Fibroblast of lung (primary cell): ENCODE measurements around the gene WWOX. TPM values are rescaled to one million over a fixed set of nuclear protein-coding genes. Genes with fewer than 3 reads are reported as not detected.

Experiments used
- DNase-seq, 2 donors: peaks; one replicate each; pipeline versions ENCODE4 v3.0.0 to v3.0.0-alpha.2; 2010; ENCODE audit warnings: low read depth in 2 of 2
- H2AFZ ChIP-seq: 2 replicates; pipeline ENCODE4 v1.5.1; 2012; ENCODE audit warnings: low read length, control low read depth, inconsistent platforms
- H3K27ac ChIP-seq: 2 replicates; pipeline ENCODE4 v1.5.1; 2011; ENCODE audit warnings: low read length, control low read depth; ENCODE audit not compliant: insufficient read depth
- H3K27me3 ChIP-seq: 2 replicates; pipeline ENCODE4 v1.5.1; 2011; ENCODE audit warnings: mild to moderate bottlenecking, low read length; ENCODE audit not compliant: control insufficient read depth, insufficient read depth
- H3K36me3 ChIP-seq: 2 replicates; pipeline ENCODE4 v1.5.1; 2011; ENCODE audit warnings: low read length; ENCODE audit not compliant: control insufficient read depth, insufficient read depth
- H3K4me1 ChIP-seq: 2 replicates; pipeline ENCODE4 v1.5.1; 2011; ENCODE audit warnings: low read length; ENCODE audit not compliant: control insufficient read depth, insufficient read depth; ENCODE audit errors: extremely low read depth
- H3K4me2 ChIP-seq: 2 replicates; pipeline ENCODE4 v1.5.1; 2011; ENCODE audit warnings: low read length, control low read depth; ENCODE audit not compliant: insufficient read depth; ENCODE audit errors: extremely low read depth
- H3K4me3 ChIP-seq, 4 experiments: fragments of 200-600 bp in 1 of 4; sonication (generic) in 1 of 4; replicated peaks in 1 of 4; 2 replicates each; pipeline ENCODE4 v1.5.1; 2011 to 2016; ENCODE audit warnings: low read length in 4 of 4, low read depth in 3 of 4, mild to moderate bottlenecking in 3 of 4, control low read depth in 2 of 4, inconsistent platforms in 1 of 4, mixed read lengths in 1 of 4; ENCODE audit not compliant: insufficient read depth in 1 of 4; ENCODE audit errors: control extremely low read depth in 1 of 4
- H3K79me2 ChIP-seq: 2 replicates; pipeline ENCODE4 v1.5.1; 2012; ENCODE audit warnings: mild to moderate bottlenecking, low read length, inconsistent platforms; ENCODE audit not compliant: control insufficient read depth, insufficient read depth
- H3K9ac ChIP-seq: 2 replicates; pipeline ENCODE4 v1.5.1; 2011; ENCODE audit warnings: mild to moderate bottlenecking, low read length, control low read depth; ENCODE audit not compliant: insufficient read depth
- H3K9me3 ChIP-seq: 2 replicates; pipeline ENCODE4 v1.5.1; 2012; ENCODE audit warnings: low read depth, low read length; ENCODE audit not compliant: control insufficient read depth, insufficient read depth
- H4K20me1 ChIP-seq: 2 replicates; pipeline ENCODE4 v1.5.1; 2011; ENCODE audit warnings: low read length; ENCODE audit not compliant: control insufficient read depth, insufficient read depth; ENCODE audit errors: extremely low read depth
- EZH2 ChIP-seq: IDR thresholded peaks from 2 replicates; pipeline ENCODE4 v1.5.1; 2012; ENCODE audit warnings: low read length, control low read depth, mild to moderate bottlenecking; ENCODE audit errors: missing control alignments
- polyA plus RNA-seq, 2 donors: library from polyadenylated mRNA; depleted of rRNA in 1 of 2; stranded (reverse) in 1 of 2; unstranded in 1 of 2; fragments of >200 nt; gene quantifications; 2 replicates each; pipeline ENCODE4 v1.2.1, GENCODE V29; 2011 to 2012; ENCODE audit warnings: missing spikeins in 1 of 2
- total RNA-seq: library from RNA; depleted of rRNA; stranded (reverse); fragments of >200 nt; gene quantifications from 2 replicates; pipeline ENCODE4 v1.2.1, GENCODE V29; 2014
- TF ChIP-seq, protein P1 (sequence below), 2 donors: IDR thresholded peaks in 1 of 2; conservative IDR thresholded peaks in 1 of 2; 1 replicate in 1 of 2; 2 replicates in 1 of 2; pipeline ENCODE4 v1.5.1; 2011 to 2012; ENCODE audit warnings: low read length in 2 of 2, control low read depth in 1 of 2, inconsistent platforms in 1 of 2, low read depth in 1 of 2, mild to moderate bottlenecking in 1 of 2

The WWOX gene
- total and polyA plus RNA-seq, 2 donors (not counting 1 experiment from before 2014, with no cell fraction given), result 5.6 to 16.3 TPM

DNA sequence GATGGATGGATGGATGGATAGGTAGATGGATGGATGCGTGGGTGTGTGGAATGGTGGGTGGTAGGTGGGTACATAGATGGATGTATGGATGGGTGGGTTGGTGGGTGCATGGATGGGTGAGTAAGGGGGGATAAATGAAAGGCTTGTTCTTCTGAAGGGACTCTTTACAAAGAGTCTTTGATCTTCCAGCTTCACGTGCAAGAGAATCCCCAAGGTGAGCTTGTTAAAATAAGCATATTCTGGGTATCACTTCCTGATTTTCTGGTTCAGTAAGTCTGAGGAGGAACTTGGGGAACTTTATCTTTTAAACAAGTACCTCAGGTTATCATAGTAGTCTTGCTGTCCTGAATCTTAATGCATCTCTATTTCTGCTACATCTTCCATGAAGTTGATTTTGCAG lies 862.0 kb downstream of the WWOX start:
- no peaks in the 10 kb centered on the region for H3K79me2 ChIP-seq
- DNase-seq, result no peak
- no peak overlapping the region for H3K4me3 ChIP-seq
- TF ChIP-seq EZH2, result no peak
- TF ChIP-seq, protein P1, sequence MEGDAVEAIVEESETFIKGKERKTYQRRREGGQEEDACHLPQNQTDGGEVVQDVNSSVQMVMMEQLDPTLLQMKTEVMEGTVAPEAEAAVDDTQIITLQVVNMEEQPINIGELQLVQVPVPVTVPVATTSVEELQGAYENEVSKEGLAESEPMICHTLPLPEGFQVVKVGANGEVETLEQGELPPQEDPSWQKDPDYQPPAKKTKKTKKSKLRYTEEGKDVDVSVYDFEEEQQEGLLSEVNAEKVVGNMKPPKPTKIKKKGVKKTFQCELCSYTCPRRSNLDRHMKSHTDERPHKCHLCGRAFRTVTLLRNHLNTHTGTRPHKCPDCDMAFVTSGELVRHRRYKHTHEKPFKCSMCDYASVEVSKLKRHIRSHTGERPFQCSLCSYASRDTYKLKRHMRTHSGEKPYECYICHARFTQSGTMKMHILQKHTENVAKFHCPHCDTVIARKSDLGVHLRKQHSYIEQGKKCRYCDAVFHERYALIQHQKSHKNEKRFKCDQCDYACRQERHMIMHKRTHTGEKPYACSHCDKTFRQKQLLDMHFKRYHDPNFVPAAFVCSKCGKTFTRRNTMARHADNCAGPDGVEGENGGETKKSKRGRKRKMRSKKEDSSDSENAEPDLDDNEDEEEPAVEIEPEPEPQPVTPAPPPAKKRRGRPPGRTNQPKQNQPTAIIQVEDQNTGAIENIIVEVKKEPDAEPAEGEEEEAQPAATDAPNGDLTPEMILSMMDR (conservative IDR thresholded peaks at IDR 0.05 in 1 of 2, IDR thresholded peaks at IDR 0.05 in 1 of 2; ENCODE audit: low read depth in 1 of 2, low read length in 2 of 2), result no peak
- no peak overlapping the region for H3K27ac ChIP-seq
- no peak overlapping the region for H3K9ac ChIP-seq
- no peaks in the 10 kb centered on the region for H3K9me3 ChIP-seq
- no peaks in the 10 kb centered on the region for H3K36me3 ChIP-seq
- no peaks in the 10 kb centered on the region for H3K4me1 ChIP-seq
- no peak overlapping the region for H3K4me2 ChIP-seq
- no peaks in the 10 kb centered on the region for H3K27me3 ChIP-seq
- no peak overlapping the region for H2AFZ ChIP-seq
- H4K20me1 ChIP-seq, result no peaks in the 10 kb centered on the region

DNA sequence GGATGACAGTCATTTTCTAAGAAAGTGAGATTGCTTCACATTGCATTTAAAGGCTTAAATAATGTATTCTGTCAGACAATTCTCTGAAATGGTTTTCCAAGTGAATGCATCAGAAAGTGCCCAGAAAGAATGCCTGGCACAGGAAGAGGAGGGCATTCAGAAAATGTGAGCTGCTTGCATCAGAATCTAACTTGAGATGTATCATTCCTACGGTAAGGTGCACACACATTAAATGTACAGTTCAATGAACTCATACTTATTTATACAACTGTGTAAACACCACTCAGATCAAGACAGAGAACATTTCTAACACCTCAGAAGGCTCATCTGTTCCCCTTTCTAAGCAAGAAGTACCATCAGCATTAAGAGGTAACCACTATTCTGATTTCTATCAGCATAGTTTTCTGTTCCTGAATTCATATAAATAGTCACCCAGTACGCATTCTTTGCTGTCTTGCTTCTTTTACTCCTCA lies 863.0 kb downstream of the WWOX start:
- H3K9me3 ChIP-seq, result no peaks in the 10 kb centered on the region
- H3K36me3 ChIP-seq, result no peaks in the 10 kb centered on the region
- no peak for DNase-seq
- no peak overlapping the region for H3K27ac ChIP-seq
- H3K4me2 ChIP-seq, result no peak overlapping the region
- no peak overlapping the region for H3K4me3 ChIP-seq
- H2AFZ ChIP-seq, result no peak overlapping the region
- TF ChIP-seq, protein P1 (conservative IDR thresholded peaks at IDR 0.05 in 1 of 2, IDR thresholded peaks at IDR 0.05 in 1 of 2; ENCODE audit: low read depth in 1 of 2, low read length in 2 of 2), result no peak
- TF ChIP-seq EZH2, result no peak
- no peaks in the 10 kb centered on the region for H3K79me2 ChIP-seq
- no peaks in the 10 kb centered on the region for H3K27me3 ChIP-seq
- no peaks in the 10 kb centered on the region for H4K20me1 ChIP-seq
- no peak overlapping the region for H3K9ac ChIP-seq
- no peaks in the 10 kb centered on the region for H3K4me1 ChIP-seq

DNA sequence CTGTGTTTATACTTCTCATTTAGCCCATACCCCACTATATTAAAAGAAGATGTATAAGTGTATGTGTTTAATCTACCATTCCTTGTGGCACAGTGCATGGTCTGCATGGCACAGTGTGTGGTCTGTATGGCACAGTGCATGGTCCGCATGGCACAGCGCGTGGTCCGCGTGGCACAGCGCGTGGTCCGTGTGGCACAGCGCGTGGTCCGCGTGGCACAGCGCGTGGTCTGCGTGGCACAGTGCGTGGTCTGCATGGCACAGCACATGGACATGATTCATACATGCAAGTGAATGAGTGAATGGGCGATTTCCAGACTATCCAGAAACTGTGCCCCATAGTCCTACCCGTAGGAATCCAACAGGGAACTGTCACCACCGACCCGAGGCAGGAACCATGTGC lies 868.5 kb downstream of the WWOX start:
- Histone ChIP-seq H3K27ac (no peak overlapping the region), H3K27me3 (no peaks in the 10 kb centered on the region), H4K20me1 (no peaks in the 10 kb centered on the region), H3K79me2 (no peaks in the 10 kb centered on the region), H3K4me1 (no peaks in the 10 kb centered on the region), H3K9me3 (no peaks in the 10 kb centered on the region), H3K4me3 (no peak overlapping the region), H3K9ac (no peak overlapping the region), H3K4me2 (no peak overlapping the region), H2AFZ (no peak overlapping the region), H3K36me3 (no peaks in the 10 kb centered on the region)
- no peak for DNase-seq
- TF ChIP-seq, protein P1 (conservative IDR thresholded peaks at IDR 0.05 in 1 of 2, IDR thresholded peaks at IDR 0.05 in 1 of 2; ENCODE audit: low read depth in 1 of 2, low read length in 2 of 2), result no peak
- TF ChIP-seq EZH2, result no peak
